HT1080 (cell line): ENCODE data around the gene HDAC10. TPM values are rescaled to one million over a fixed set of nuclear protein-coding genes. Genes with fewer than 3 reads are reported as not detected.

Experiments used
- DNase-seq: peaks from one replicate; pipeline ENCODE4 v3.0.0-alpha.2; 2015; ENCODE audit warnings: low read depth
- polyA plus RNA-seq, 2 experiments: library from polyadenylated mRNA; depleted of rRNA; stranded (reverse); fragments of >200 nt; gene quantifications; 2 replicates each; pipeline ENCODE4 v1.2.3, GENCODE V29; 2015
- total RNA-seq: library from RNA; depleted of rRNA; stranded (reverse); fragments of >200 nt; shearing (Covaris generic); gene quantifications from 2 replicates; pipeline ENCODE4 v1.2.3, GENCODE V29; 2014; rRNA removed

The HDAC10 gene, protein sequence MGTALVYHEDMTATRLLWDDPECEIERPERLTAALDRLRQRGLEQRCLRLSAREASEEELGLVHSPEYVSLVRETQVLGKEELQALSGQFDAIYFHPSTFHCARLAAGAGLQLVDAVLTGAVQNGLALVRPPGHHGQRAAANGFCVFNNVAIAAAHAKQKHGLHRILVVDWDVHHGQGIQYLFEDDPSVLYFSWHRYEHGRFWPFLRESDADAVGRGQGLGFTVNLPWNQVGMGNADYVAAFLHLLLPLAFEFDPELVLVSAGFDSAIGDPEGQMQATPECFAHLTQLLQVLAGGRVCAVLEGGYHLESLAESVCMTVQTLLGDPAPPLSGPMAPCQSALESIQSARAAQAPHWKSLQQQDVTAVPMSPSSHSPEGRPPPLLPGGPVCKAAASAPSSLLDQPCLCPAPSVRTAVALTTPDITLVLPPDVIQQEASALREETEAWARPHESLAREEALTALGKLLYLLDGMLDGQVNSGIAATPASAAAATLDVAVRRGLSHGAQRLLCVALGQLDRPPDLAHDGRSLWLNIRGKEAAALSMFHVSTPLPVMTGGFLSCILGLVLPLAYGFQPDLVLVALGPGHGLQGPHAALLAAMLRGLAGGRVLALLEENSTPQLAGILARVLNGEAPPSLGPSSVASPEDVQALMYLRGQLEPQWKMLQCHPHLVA
- 13.6 and 14.5 TPM in 2 replicates for total RNA-seq
- polyA plus RNA-seq (2015; cell fraction: cytosol; rRNA removed) = 20.3 and 20.6 TPM in 2 replicates
- 190 and 200 TPM in 2 replicates for polyA plus RNA-seq (2015; cell fraction: nucleus; rRNA removed)

DNA sequence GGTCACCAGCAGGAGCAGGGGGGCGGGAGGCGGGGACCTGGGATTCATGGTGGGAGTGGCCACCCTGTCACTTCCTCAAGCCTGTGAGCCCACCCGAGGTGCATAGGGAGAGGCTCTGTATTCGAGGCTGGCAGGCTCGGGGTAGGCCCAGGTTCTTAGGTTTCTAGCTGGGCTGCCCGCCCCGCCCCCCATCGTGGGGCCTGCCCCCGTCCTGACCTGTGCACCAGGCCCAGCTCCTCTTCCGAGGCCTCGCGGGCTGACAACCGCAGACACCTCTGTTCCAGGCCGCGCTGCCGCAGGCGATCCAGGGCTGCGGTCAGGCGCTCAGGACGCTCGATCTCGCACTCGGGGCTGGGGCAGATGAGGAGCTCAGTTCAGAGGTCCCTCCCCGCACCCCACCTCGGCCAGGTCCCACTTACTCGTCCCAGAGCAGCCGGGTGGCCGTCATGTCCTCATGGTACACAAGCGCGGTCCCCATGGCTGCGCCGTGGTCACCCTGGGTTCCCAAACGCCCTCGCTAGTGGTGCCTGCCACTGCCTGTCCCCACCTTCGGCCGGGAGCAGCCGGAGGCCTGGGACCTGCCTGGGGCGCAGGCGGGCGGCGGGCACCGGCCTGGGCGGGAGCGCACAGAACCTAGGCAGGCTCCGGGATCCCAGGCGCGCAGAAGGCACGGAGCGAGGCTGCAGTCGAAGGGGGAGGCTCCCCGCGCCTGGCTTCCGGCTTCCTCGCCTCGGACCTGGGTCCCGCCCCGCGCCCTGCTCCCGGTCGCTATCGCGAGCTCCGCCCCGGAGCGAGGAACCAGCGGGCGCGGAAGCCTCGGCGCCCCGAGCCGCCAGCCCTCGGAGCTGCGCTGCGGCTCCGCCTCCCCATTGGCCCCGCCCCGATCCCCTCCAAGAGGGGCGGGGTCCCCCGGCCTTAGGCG lies at the start of gene HDAC10:
HDAC10 (minus strand) TSS at position 711 of the 922 bp plus-strand sequence; CDS start at position 478, 233 bp downstream.
- peak; percentile 75 for DNase-seq

DNA sequence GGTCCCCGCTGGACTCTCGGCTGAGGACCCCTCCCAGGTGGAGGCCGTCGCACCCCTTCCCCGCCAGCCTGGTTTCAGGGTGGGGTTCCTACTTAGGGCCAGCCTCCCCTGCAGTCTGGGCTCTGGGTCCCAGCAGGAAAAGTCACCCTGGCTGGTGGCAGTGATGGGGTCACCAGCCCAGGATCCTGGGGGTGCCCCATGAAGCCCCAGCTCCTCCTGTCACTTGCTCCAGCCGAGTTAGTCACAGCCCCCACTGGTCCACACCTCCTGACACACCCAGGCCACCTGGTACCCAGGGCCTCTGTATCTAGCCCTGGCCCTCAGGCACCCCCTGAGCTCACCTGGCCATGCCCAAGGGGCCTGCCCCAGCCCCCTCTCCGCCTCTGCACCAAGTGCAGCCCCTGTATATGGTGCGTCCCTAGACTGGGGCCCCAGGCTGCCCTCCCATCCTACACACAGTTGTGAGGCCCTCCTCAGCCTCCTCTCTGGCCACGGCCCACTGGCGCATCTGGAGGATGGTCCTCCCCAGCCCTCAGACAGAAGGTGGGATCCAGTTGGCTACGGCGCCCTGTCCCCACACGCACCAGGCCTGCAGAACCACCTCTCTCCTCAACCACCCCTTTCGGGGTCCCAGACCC lies 49.7 kb upstream of the HDAC10 start:
- no peak for DNase-seq

DNA sequence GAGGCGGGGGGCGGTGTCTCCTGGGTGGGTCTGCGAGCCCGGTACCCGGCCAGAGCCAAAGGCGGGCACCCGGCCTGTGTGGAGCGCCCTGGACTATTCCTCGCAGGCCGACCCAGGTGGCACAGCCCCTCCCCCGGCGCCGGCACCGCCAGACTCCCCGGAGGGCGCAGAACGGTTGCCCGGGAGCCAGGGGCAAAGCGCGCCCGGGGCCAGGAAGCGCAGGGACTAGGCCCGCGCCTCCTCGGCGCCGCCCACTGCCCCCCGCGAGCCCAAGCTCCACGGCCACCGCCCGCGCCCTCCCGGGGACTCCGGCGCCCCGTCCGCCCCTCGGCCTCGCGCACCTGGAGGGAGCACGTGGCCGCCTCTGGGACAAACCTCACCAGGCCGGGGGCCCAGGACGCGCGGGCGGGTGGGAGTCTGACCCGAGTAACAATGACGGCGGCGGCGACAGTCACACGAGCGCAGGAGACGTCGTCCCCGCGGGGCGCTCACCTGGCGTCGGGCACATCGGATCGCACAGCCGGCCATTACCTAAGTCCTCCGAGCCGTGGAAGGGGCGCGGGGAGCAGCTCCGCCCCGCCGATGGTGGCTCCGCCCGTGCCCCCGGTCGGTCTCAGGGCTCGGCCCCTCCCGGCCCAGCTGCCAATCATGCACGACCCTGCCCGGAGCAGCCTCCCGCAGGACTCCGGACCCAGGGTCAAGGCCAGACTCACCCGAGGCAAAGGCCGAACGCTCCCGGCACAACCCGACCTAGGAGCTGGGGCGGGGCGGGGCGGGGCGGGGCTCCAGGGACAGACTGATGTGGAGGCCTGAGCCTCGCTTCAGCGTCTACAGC lies 48.9 kb upstream of the HDAC10 start:
- no peak for DNase-seq

DNA sequence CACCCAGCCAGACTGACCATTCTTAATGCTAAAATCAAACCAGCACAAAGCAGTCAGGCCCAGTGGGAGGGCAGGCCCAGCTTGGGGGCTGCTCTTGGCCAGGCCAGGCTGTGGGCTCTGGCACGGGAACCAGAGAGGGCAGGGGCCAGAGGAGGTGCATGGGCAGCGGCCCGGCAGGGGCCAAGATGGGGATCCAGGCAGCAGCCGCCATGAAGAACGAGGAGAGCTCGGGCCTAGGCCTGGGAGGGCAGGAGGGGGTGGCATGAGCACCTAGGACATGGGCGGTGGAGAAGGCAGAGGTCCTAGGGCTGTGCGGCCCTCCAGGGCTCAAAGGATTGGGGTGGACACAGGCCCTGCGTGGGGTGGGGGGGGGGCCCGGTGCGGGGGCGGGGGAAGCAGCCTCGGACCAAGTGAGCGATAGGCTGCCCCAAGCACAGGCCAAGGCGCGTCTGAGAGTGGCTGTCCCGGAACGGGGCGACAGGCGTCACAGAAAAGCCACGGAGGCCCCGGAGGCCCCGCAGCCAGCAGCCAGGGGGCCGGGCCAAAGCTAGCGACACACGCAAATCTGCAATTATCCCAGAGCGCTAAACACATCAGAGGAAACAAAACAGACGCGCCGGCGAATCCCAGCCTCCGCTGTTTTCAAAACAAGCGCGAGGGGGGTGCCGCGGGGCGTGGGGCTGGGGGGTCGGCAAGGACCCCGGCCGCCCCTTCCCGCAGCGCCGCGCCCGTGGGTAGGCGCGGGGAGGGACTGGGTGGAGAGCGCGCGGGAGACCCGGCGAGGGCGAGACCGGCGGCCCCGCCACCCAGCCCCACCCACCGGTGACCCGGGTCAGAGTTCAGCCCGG lies 48.1 kb upstream of the HDAC10 start:
- DNase-seq = no peak

DNA sequence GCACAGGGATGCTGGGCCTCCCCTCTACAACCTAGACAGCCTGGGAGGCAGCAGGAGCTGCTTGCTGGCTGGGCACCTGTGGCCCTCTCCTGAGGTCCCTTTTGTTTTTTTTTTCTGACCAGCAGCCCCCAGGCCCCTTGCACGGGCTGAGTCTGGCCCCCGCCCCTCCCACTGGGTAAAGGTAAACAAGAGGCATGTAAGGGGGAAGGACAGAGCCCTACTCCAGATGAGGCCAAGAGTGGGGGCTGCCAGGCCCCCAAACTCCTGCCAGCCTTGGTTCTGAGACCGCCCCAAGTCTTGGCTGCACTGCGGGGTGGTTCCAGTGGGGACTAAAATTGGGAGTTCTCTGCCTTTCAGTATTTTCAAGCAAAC lies 47.2 kb upstream of the HDAC10 start:
- no peak for DNase-seq

DNA sequence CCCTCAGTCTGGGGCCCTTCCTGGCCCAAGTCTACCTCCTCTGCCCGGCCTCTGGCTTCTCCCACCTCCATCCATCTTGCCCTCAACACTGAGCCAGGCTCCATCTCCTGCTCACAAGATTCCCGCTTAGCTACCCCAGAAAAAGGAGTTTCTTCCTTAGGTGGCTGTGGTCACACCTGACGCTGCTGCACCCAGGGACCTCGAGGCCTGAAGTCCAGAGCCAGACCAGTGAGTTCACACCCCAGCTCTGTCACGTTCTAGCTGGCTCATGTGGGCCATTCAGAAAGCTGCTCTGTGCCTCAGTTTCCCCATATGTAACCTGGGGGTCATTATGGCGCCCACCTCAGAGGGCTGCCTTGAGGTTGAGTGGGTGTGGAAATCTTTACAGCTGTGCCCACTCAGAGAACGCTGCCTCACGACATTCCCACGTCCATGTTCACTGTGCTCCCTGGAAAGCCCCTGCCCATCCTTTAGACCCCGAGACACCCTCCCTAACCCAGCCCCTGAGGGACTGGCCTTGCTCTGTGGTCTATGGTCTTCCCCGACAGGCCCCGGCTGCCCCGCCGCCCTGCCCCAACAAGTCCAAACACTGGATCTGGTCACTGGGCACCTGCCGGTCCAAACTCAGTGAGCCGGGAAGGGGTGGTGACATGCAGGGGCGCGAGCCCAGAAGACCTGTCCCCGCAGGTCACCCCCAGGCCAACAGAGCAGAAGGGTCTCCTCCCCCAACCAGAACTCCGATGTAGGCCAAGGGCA lies 46.6 kb upstream of the HDAC10 start:
- no peak for DNase-seq

DNA sequence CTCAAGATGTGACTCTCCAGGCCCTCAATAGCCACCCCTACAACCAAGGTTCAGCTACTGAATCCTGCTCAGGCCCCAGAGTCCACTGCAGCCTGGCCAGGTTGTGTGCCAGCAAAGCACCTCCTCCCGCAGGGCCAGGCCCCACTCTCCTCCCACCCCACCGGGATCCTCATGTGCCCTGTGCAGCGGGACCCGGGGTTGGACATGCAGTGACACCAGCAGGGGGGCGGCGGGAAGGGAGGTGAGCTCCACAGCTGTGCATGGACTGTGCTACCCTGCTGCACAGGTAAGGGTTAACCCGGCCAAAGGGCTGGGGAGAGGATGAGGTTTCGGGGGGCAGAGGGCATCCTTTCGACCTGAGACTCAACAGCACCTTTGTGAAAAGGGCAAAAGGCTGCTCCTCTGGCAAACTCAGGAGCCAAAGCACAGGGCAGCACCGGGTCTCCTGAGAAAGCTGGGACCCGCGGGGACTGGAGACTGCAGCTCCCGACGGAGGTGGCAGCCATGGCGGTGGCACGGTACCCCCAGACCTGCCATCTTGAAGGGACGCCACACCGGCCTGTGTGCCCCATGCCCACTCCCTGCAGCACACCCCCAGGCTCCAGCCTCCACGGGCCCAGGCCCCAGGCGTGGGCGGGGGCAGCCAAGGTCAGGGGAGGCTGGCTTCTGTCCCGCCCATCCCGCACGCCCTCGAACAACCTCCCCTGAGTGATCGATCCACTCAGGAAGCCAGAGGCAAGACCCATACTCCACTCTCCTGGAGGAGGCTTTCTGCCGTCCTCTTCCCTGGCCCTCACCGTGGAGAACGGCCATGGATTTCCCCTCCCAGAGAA lies 45.8 kb upstream of the HDAC10 start:
- DNase-seq = no peak

DNA sequence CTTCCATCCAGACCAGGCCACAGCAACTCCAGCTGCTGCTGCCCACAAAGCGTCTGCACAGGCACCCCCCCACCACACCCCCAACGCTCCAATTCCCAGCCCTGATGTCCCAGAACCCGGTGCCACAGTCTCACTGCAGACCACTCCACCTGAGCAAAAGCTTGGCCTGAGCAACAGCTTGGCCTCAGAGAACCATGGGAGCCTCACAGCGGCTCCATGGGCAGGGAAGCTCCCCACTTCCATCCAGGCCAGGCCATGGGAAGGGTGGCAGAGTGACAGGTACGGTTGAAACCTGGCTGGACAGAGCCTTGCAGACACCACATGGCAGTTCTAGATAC lies 43.2 kb upstream of the HDAC10 start:
- no peak for DNase-seq

DNA sequence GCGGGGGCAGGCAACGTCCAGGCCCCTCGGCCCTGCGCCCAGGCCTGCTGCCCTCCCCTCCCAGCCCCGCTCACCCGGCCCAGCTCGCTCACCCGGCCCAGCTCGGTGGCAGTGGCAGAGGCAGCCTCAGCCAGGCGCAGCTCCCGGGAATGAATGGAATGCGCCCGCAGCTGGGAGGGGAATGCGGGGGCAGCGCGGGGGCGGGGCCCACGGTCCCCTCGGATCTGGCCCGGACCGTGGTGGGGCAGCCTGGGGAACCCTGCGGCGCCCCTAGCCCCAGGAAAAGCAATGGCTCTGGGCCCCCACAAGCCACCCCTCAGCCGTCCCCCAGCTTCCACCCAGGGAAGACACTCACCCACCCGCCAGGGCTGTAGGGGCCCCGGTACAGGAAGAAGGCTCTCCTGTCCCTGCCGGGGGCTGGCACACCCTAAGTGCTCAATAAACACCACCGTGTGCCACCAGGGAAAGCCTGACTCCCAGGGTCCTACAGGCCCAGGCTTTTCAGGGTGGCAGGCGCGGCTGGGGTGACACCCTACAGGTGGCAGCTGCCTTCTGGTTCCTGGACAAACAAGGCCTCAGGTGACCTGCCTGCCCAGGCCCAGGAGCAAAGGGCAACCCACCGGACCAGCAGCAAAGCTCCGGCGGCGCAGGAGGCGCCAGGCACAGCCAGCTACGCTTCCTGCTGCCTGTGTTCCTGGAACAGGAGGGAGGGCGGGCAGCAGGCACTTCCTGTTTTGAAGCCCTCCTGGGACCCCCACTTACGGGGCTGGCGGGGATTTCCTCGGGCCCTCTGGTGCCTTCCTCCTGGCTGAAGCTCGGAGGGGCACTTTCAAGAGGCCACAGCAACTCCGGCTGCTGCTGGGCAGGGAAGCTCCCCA lies 42.6 kb upstream of the HDAC10 start:
- peak; percentile 48 for DNase-seq

DNA sequence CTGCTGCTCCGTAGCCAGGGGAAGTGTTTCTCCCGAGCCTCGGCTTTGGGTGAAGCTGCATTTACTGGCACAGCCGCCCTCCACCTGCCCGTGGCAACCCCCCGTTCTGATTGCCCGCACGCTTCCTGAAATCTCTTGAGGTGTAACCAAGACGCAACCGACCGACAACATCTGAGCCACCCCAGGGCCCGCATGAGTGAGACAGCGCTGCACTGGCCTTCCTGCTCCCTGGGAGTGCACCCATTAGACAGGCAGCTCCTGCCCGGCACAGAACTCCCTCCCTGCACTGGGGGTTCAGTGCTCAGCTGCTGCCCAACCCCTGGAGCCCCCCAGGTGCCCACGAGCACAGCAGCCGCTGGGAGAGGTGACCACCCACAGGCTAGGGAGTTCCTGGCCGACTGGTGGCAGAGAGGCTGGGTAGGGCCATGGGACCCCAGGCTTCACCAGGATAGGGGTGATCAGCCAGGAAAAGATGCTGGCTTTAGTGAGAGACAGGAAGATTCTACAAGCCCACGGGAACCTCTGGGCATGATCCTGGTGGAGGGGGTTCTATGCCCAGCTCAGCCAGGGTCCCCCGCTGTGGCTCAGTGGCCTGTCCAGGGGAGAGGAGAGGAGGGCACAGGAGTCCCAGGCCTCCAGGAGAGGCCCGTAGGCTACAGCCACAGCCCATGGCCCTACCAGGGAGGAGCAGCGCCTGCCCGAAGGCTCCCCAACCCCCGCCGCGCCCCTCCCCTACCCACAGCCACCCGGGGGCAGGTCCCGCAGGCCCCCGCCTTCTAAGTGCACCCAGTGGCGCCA lies 41.8 kb upstream of the HDAC10 start:
- no peak for DNase-seq

DNA sequence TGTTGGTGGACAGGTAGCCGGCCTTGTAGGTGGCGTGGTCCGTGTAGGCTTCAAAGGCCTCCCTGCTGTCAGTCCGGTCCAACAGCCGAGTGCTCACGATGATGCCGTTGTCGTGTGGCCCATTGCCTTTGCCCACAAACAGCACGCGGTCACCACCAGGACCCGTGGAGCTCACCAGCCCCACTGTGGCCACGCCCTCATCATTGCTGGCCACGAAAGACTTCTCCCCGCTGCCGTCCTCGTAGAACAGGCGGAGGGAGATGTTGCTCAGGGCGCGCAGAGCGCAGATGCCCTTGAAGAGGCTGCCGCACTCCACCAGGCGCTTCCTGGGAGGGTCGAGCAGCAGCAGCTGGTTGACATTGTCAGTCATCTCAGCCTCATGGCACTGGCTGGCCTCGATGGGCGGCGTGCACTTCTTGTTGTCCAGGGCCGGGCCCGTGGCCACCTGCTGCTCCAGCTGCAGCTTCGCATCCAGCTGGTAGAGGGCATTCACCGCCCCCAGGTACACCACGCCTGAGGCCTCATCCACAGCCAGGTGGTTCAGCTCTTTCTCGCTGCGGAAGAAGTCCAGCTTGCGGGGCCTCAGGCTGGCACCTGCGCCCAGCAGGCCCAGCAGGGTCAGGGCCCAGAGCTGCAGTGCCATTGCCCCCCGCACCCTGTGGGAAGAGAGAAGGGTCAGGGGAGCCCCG lies 39.0 kb upstream of the HDAC10 start:
- no peak for DNase-seq

DNA sequence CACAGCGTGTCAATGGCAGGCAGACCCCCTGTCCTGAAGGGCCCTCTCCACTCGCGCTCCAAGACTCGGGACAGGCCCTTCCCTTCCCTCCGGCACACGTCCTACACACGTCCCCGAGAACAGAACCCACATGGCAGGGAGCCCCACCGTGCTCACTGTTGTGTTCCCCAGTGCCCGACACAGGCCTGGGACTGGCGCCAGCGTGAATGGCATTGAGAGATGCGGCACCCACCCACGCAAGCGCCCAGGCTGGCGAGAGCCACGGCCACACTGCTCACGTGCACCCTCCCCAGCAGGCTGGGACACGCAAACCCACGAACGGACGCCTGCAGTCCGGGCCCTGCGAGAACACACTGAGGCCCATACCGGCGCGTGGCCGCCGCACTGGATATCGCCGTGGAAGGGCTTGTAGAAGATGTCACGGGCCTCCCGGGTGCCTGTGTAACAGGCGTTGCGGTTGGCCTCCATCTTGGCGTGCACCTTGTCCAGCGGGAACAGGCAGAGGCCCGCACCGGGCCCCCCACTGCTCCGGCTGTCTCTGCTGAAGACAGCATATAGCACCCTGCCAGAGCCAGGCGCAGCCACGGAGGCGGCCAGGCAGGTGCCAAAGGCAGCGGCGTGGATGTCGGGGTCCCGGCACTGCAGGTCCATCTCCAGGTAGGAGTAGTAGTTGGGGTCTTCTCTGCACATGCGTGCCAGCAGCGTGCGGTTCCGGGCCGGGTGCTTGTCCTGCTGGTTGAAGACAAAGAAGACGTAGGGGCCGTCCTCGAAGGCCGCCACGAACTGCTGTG lies 38.3 kb upstream of the HDAC10 start:
- no peak for DNase-seq

DNA sequence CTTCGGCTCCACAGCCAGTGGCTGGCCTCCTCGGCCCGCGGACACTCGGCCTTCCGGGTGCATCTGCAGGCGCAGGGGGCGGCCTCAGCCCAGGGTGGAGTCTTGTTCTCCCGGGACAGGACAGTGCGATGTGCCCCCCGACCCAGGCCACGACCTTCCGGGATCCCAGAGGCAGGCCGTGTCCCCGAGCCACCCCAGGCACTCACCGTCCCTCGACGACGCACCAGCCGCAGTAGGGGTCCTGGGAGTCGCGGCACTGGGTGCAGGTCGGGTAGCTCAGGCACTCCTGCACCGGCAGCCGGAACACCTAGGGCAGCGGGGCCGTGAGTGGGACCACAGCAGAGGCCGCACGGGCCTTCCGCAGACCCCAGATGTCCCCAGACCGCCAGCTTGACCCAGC lies 36.7 kb upstream of the HDAC10 start:
- DNase-seq = no peak

DNA sequence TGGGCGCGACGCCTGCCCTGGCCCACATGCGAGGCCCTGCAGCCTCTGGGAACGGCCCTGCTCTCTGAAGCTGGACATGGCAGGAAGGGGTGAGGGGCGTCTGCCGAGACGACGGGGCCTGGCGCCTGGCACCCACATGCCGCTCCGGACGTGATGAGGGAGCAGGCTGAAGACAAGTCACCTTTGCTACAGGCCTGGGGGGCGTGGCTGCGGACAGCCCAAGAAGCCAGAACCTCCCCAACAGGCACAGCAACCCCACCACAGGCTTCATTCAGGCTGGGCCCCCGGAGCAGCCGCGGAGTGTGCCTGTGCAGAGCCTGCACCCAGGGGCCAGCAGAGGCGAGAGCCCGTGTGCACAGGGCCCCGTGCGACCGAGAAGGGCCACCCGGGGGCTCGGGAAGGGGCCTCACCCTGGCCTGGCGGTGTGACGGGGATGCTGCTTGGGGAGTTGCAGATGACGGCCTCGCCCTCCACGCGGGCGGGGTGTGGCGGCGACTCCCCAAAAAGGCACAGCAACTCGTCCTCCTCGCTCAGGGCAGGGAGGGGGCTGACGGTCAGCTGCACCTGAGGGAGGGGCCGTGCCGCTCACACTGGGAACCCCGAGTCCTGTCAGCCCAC lies 35.7 kb upstream of the HDAC10 start:
- no peak for DNase-seq
